GM13976 (cell line): Measurements from ENCODE around the gene LGMN.

Experiments
- DNase-seq: peaks from one replicate; pipeline ENCODE4 v3.0.0; 2012; ENCODE audit warnings: low spot score
- CTCF ChIP-seq: IDR thresholded peaks from 2 replicates; pipeline ENCODE4 v1.5.1; 2012; ENCODE audit warnings: borderline replicate concordance, mild to moderate bottlenecking; ENCODE audit not compliant: insufficient read depth; ENCODE audit errors: extremely low read depth, missing control alignments, control extremely low read depth
- in situ Hi-C: fragments of 300-500 bp; cut with MboI; formaldehyde crosslinking; loops from one replicate; pipeline ENCODE4 v1.12.0; 2022; ENCODE audit warnings: low sequenced_read_pairs, mixed read lengths, inconsistent platforms; ENCODE audit not compliant: unreplicated experiment

Gene LGMN

GRCh38 chr14:92747701-92748258 lies 647 bp downstream of the LGMN start:
- TF ChIP-seq CTCF, result no peak
- DNase-seq, result no peak
- in situ Hi-C loops, result no loop called here

DNA sequence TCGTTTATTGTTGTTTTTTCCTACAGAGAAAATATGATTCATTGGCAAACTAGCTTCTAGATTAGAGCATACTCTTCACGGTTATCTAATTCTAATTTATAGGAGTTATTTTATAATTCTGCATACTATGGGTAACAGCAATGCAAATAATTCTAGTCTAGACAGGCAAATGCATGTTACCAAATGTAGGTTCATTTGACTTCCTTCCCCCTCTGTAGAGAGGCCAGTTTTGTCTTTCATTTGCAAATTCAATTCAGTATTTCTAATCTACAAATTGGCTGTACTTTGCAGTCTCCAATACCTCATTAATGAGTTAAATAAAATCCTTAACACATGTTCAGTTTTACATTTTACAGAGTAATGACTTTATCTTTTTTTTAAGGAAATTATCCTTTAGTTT lies 4.2 kb downstream of the LGMN start:
- no peak for DNase-seq
- no peak for TF ChIP-seq CTCF
- in situ Hi-C loops, result no loop called here

DNA sequence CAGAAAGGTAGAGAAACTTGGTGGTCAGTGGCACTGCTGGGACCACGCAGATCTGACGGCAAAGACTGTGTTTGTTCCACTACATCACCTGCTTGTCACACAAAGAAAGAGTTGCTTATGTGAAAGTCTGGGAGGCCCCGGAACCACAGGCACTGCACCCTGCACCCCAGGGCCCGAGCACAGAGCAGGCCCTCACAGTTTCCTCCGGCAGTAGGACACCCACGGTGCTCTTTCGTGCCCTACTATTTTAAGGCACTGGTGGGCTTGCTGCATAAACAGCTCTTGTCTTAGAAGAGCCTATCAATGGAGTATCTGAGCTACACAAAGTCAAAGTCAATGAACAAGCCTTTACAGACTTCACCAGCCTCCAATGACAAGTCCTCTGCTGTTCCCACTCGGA lies 8.0 kb downstream of the LGMN start:
- TF ChIP-seq CTCF, result no peak
- in situ Hi-C loops, result no loop called here
- no peak for DNase-seq

GRCh38 chr14:92737619-92738188 lies 10.7 kb downstream of the LGMN start:
- no peak for TF ChIP-seq CTCF
- DNase-seq, result no peak
- in situ Hi-C loops, result no loop called here

- in situ Hi-C loops, result no loop called here
- no peak for TF ChIP-seq CTCF
Observed at GRCh38 chr14:92737206-92737605, 11.2 kb downstream of the LGMN start.

GRCh38 chr14:92735344-92735743 lies 13.1 kb downstream of the LGMN start:
- in situ Hi-C loops, result no loop called here
- no peak for DNase-seq
- TF ChIP-seq CTCF, result no peak

More at GRCh38 chr14:92737206-92737605, 11.2 kb downstream of the LGMN start:
- DNase-seq, result no peak
